IMR-90 (cell line): ENCODE measurements around the gene ITSN1. TPM values are rescaled to one million over a fixed set of nuclear protein-coding genes. Genes with fewer than 3 reads are reported as not detected.

ENCODE experiments used
- ATAC-seq: fragments of 200-7000 bp; cut with Tn5 transposase; 2 replicates; pipeline ENCODE4 v1.9.1; 2020; ENCODE audit warnings: low read depth, mild to moderate bottlenecking, moderate library complexity
- BruUV-seq: library from RNA; stranded (reverse); fragments of 400-500 nt; replicated peaks from 2 replicates; lab custom pipeline; 2021; lab: Mats Ljungman, UMichigan
- CTCF ChIA-PET: fragments of 300-600 bp; formaldehyde crosslinking; extraction: SDS; loops from one replicate; lab custom pipeline; 2021; ENCODE audit warnings: antibody characterized with exemption; lab: Yijun Ruan, JAX
- POLR2A ChIA-PET: fragments of 300-600 bp; sonication (Branson Sonifier 250); formaldehyde crosslinking; loops from one replicate; lab custom pipeline; 2022; ENCODE audit warnings: antibody characterized with exemption; ENCODE audit not compliant: unreplicated experiment; lab: Charles Lee
- DNase-seq: peaks from one replicate; pipeline ENCODE4 v3.0.0; 2013
- H2AFZ ChIP-seq: replicated peaks from 2 replicates; pipeline ENCODE3; 2013; ENCODE audit warnings: low read length, mild to moderate bottlenecking; ENCODE audit not compliant: poor library complexity
- H2AK5ac ChIP-seq: 2 replicates; pipeline ENCODE4 v1.6.1; 2013; ENCODE audit warnings: low read depth, low read length, inconsistent platforms
- H2AK9ac ChIP-seq: replicated peaks from 2 replicates; pipeline ENCODE3; 2013; ENCODE audit warnings: mild to moderate bottlenecking, low read depth, low read length, moderate library complexity; ENCODE audit not compliant: poor library complexity
- H2BK120ac ChIP-seq: 2 replicates; pipeline ENCODE4 v1.6.1; 2013; ENCODE audit warnings: low read depth, low read length, inconsistent platforms
- H2BK15ac ChIP-seq: 3 replicates; pipeline ENCODE4 v1.6.1; 2013; ENCODE audit warnings: low read depth, low read length, inconsistent platforms
- H2BK20ac ChIP-seq: 2 replicates; pipeline ENCODE4 v1.6.1; 2013; ENCODE audit warnings: low read depth, mild to moderate bottlenecking, inconsistent platforms, low read length, moderate library complexity
- H2BK5ac ChIP-seq: 2 replicates; pipeline ENCODE4 v1.6.1; 2013; ENCODE audit warnings: mild to moderate bottlenecking, low read depth, low read length, inconsistent platforms; ENCODE audit not compliant: poor library complexity, severe bottlenecking
- H3K14ac ChIP-seq: replicated peaks from 2 replicates; pipeline ENCODE4 v1.6.1; 2013; ENCODE audit warnings: low read depth, low read length, inconsistent platforms
- H3K18ac ChIP-seq: 2 replicates; pipeline ENCODE4 v1.6.1; 2013; ENCODE audit warnings: low read depth, low read length, control low read depth
- H3K23ac ChIP-seq: 2 replicates; pipeline ENCODE4 v1.6.1; 2013; ENCODE audit warnings: low read depth, low read length, inconsistent platforms
- H3K27ac ChIP-seq: 2 replicates; pipeline ENCODE4 v1.5.1; 2013; ENCODE audit warnings: mild to moderate bottlenecking, control low read depth, low read length; ENCODE audit not compliant: insufficient read depth
- H3K27me3 ChIP-seq: 2 replicates; pipeline ENCODE4 v1.6.1; 2013; ENCODE audit warnings: low read length; ENCODE audit not compliant: control insufficient read depth, insufficient read depth
- H3K36me3 ChIP-seq: 2 replicates; pipeline ENCODE4 v1.6.1; 2013; ENCODE audit warnings: low read length, mixed read lengths; ENCODE audit not compliant: control insufficient read depth, insufficient read depth
- H3K4ac ChIP-seq: 2 replicates; pipeline ENCODE4 v1.6.1; 2013; ENCODE audit warnings: low read depth, low read length, inconsistent platforms
- H3K4me1 ChIP-seq: 2 replicates; pipeline ENCODE4 v1.6.1; 2013; ENCODE audit warnings: low read length, mixed read lengths; ENCODE audit not compliant: control insufficient read depth, insufficient read depth
- H3K4me2 ChIP-seq: 2 replicates; pipeline ENCODE4 v1.6.1; 2013; ENCODE audit warnings: low read depth, mild to moderate bottlenecking, control low read depth, low read length, moderate library complexity
- H3K4me3 ChIP-seq: 2 replicates; pipeline ENCODE4 v1.5.1; 2013; ENCODE audit warnings: low read depth, mild to moderate bottlenecking, control low read depth, low read length, moderate library complexity; ENCODE audit not compliant: insufficient read depth
- H3K56ac ChIP-seq: 2 replicates; pipeline ENCODE4 v1.6.1; 2013; ENCODE audit warnings: low read length, inconsistent platforms; ENCODE audit not compliant: insufficient read depth; ENCODE audit errors: extremely low read depth
- H3K79me1 ChIP-seq, 2 experiments: 2 replicates each; pipeline ENCODE4 v1.6.1; 2013; ENCODE audit warnings: low read length in 2 of 2, inconsistent platforms in 1 of 2, low read depth in 1 of 2
- H3K9ac ChIP-seq: 2 replicates; pipeline ENCODE4 v1.6.1; 2013; ENCODE audit warnings: low read depth, low read length, control low read depth
- H3K9me1 ChIP-seq: 2 replicates; pipeline ENCODE4 v1.6.1; 2013; ENCODE audit warnings: low read length, inconsistent platforms; ENCODE audit not compliant: insufficient read depth
- H3K9me3 ChIP-seq: 2 replicates; pipeline ENCODE4 v1.6.1; 2013; ENCODE audit warnings: low read length; ENCODE audit not compliant: control insufficient read depth, insufficient read depth
- H4K20me1 ChIP-seq: 2 replicates; pipeline ENCODE4 v1.6.1; 2013; ENCODE audit warnings: low read length, inconsistent platforms; ENCODE audit not compliant: insufficient read depth
- H4K5ac ChIP-seq: 2 replicates; pipeline ENCODE4 v1.6.1; 2013; ENCODE audit warnings: mild to moderate bottlenecking, low read depth, low read length, control low read depth
- H4K8ac ChIP-seq, 2 experiments: 2 replicates each; pipeline ENCODE4 v1.6.1; 2013; ENCODE audit warnings: low read depth in 2 of 2, low read length in 2 of 2, control low read depth in 1 of 2, inconsistent platforms in 1 of 2
- H4K91ac ChIP-seq: 2 replicates; pipeline ENCODE4 v1.6.1; 2013; ENCODE audit warnings: low read depth, low read length, inconsistent platforms; ENCODE audit not compliant: insufficient read depth
- BHLHE40 ChIP-seq: fragments of 150-350 bp; IDR thresholded peaks from 2 replicates; pipeline ENCODE4 v1.6.1; 2016; ENCODE audit warnings: mild to moderate bottlenecking, low read depth, low read length
- CEBPB ChIP-seq: IDR thresholded peaks from 2 replicates; pipeline ENCODE4 v1.6.1; 2012; ENCODE audit warnings: low read depth, low read length, improper control_type of control experiment
- FOS ChIP-seq: fragments of 150-350 bp; IDR thresholded peaks from 2 replicates; pipeline ENCODE4 v1.6.1; 2016; ENCODE audit warnings: low read depth, low read length
- MAFK ChIP-seq: IDR thresholded peaks from 2 replicates; pipeline ENCODE4 v1.6.1; 2012; ENCODE audit warnings: low read depth, low read length, improper control_type of control experiment
- NFE2L2 ChIP-seq: fragments of 150-350 bp; IDR thresholded peaks from 2 replicates; pipeline ENCODE4 v1.6.1; 2016; ENCODE audit warnings: low read depth, mild to moderate bottlenecking, low read length
- POLR2A ChIP-seq: IDR thresholded peaks from 2 replicates; pipeline ENCODE4 v1.6.1; 2012; ENCODE audit warnings: mild to moderate bottlenecking, low read depth, low read length
- RAD21 ChIP-seq: IDR thresholded peaks from 2 replicates; pipeline ENCODE4 v1.6.1; 2012; ENCODE audit warnings: low read length, improper control_type of control experiment
- RFX5 ChIP-seq: IDR thresholded peaks from 2 replicates; pipeline ENCODE4 v1.8.0; 2012; ENCODE audit warnings: low read depth, mild to moderate bottlenecking, low read length, moderate library complexity
- SMC3 ChIP-seq: fragments of 150-350 bp; IDR thresholded peaks from 2 replicates; pipeline ENCODE4 v1.6.1; 2016; ENCODE audit warnings: low read depth, mild to moderate bottlenecking, antibody characterized with exemption, low read length, moderate library complexity
- WGBS, 2 experiments: methylation state at CpG; one replicate each; pipeline versions ENCODE4 v1.1.5 to v1.1.7; 2013; ENCODE audit warnings: missing lambda C conversion rate in 2 of 2; ENCODE audit not compliant: insufficient read length in 1 of 2; ENCODE audit errors: extremely low coverage in 2 of 2; 5-methylcytosine and 5-hydroxymethylcytosine counted together
- dilution Hi-C: fragments of 300-500 bp; cut with HindIII; formaldehyde crosslinking; loops from one replicate; pipeline ENCODE4 v1.14.3; 2018; ENCODE audit warnings: low sequenced_read_pairs; ENCODE audit not compliant: unreplicated experiment
- in situ Hi-C: fragments of 300-500 bp; cut with MboI; formaldehyde crosslinking; loops from 3 replicates; pipeline ENCODE4 v1.14.3; 2019; ENCODE audit warnings: low sequenced_read_pairs, inconsistent platforms, mixed read lengths
- intact Hi-C: fragments of 100-400 bp; cut with micrococcal nuclease; formaldehyde crosslinking; loops from 2 replicates; pipeline ENCODE4 v1.10.0; 2022
- polyA plus RNA-seq, 3 experiments: library from polyadenylated mRNA; depleted of rRNA; stranded (reverse); fragments of >200 nt; gene quantifications; 2 replicates each; pipeline ENCODE4 v1.2.3, GENCODE V29; 2012; ENCODE audit warnings: low replicate concordance in 1 of 3
- total RNA-seq: library from RNA; depleted of rRNA; stranded (reverse); fragments of >200 nt; gene quantifications from 2 replicates; pipeline ENCODE4 v1.2.3, GENCODE V29; 2012

ITSN1 gene
- total and polyA plus RNA-seq, 2 of the 4 experiments (the other 2 are of a cell fraction) = 45.4 to 62.0 TPM

DNA sequence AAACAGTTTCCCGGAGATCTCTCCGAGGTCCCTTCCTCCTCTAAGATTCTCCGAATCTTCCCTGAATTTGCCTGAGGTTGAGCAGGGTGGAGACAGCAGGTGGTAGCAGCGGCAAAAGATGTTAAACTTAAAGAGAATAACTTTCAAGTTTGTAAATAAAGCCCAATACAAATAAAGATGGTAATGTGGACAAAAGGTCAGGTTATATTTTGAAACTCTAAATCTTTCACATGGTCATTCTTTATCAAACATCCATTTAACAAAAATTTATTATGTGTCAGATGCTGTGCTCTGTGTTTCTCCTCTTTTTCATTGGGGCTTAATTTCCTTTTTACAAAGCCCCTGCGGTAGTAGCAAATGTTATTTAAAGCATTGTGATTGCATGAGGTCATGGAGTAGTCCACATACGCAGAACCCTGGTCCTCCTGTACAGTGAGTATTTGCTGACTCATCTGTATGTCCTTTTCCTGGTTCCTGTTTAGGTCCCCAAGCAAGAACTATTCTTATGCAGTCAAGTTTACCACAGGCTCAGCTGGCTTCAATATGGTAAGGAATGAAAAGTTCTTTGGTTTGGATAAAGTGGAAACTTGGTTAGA, 119.2 kb downstream of the ITSN1 start (continued):
- TF ChIP-seq CEBPB (0 out of 2 replicates have a peak, but pooled peaks have one; percentile 3), POLR2A (no peak)

GRCh38 chr21:33762803-33763581, 120.7 kb downstream of the ITSN1 start:
- Histone ChIP-seq H3K9me1 (peaks cover 16% of the 10 kb centered on the region; the same call in 1 of the 2 replicates), H3K27ac (peak overlapping the region; percentile 29; the same call in 1 of the 2 replicates), H3K79me1 (peaks cover 14 to 18% of the 10 kb centered on the region in 2 experiments; a peak in 3 of 4 replicates), H3K23ac (no peak overlapping the region; the same call in 1 of the 2 replicates), H4K91ac (no peak overlapping the region), H3K4me1 (peaks cover 9% of the 10 kb centered on the region), H3K14ac (no peak overlapping the region), H4K20me1 (peaks cover 14% of the 10 kb centered on the region), H3K4me2 (no peak overlapping the region), H3K18ac (peak overlapping the region; percentile 11; the same call in 1 of the 2 replicates), H3K56ac (no peak overlapping the region), H3K36me3 (peaks cover 7% of the 10 kb centered on the region), H2BK120ac (peak overlapping the region; percentile 16; the same call in 1 of the 2 replicates), H3K27me3 (no peaks in the 10 kb centered on the region), H3K9ac (no peak overlapping the region), H4K8ac (peak overlapping the region in 1 of 2 experiments; percentile 63; a peak in 2 of 4 replicates), H2AFZ (no peak overlapping the region), H3K9me3 (no peaks in the 10 kb centered on the region), H3K4me3 (no peak overlapping the region), H2AK9ac (no peak overlapping the region), H4K5ac (0 out of 2 replicates have a peak overlapping the region, but pooled peaks have one; percentile 33), H2BK15ac (no peak overlapping the region; the same call in 2 of the 3 replicates), H3K4ac (0 out of 2 replicates have a peak overlapping the region, but pooled peaks have one; percentile 31), H2BK5ac (peak overlapping the region; percentile 70), H2AK5ac (peak overlapping the region; percentile 86), H2BK20ac (peak overlapping the region; percentile 28; the same call in 1 of the 2 replicates)
- DNase-seq = peak; percentile 24
- WGBS, 2 experiments = 100% methylated on average over 1 of the region's 9 CpGs; no CpG with 5 or more reads in 1 of the 2 experiments
- dilution Hi-C loops = no loop called here
- no TSS peak for BruUV-seq
- intact Hi-C loops = loop anchor here (5.0 kb wide), 1 partner anchor 129 kb away; no protein-coding TSS in a partner anchor
- ATAC-seq = no peak
- ChIA-PET POLR2A (no interaction called here), CTCF (interaction anchor here (0.6 to 0.7 kb wide), 2 partner anchors 59 to 104 kb away, joined by 5 to 10 read pairs; no protein-coding TSS in a partner anchor)
- in situ Hi-C loops = no loop called here
- TF ChIP-seq SMC3 (no peak), NFE2L2 (no peak), RAD21 (no peak), FOS (no peak), BHLHE40 (no peak), RFX5 (no peak), CEBPB (peak; percentile 69), MAFK (no peak)
